DOHH2 (cell line): ENCODE measurements around the gene KCNIP3.

ENCODE experiments used
- CTCF ChIP-seq: fragments of 200-600 bp; sonication (generic); IDR thresholded peaks from one replicate; pipeline ENCODE4 v1.5.1; 2014; ENCODE audit warnings: antibody characterized with exemption, mild to moderate bottlenecking, low read depth, low read length; ENCODE audit not compliant: poor library complexity, severe bottlenecking
- EZH2phosphoT487 ChIP-seq: fragments of 200-600 bp; sonication (generic); IDR thresholded peaks from 2 replicates; pipeline ENCODE4 v1.6.1; 2017; ENCODE audit warnings: borderline replicate concordance, mild to moderate bottlenecking, antibody characterized with exemption, low read length, moderate library complexity, mixed read lengths

GRCh38 chr2:95267458-95268210, 29.5 kb upstream of the KCNIP3 start:
- TF ChIP-seq CTCF (no peak), EZH2phosphoT487 (no peak)
